Middle frontal gyrus (tissue), 1 donor: ENCODE results near the gene ANKRD33.

Experiments used
- DNase-seq: peaks from one replicate; pipeline ENCODE4 v3.0.0-alpha.2; 2015; ENCODE audit warnings: low spot score; ENCODE audit errors: extremely low spot score

Gene ANKRD33, protein sequence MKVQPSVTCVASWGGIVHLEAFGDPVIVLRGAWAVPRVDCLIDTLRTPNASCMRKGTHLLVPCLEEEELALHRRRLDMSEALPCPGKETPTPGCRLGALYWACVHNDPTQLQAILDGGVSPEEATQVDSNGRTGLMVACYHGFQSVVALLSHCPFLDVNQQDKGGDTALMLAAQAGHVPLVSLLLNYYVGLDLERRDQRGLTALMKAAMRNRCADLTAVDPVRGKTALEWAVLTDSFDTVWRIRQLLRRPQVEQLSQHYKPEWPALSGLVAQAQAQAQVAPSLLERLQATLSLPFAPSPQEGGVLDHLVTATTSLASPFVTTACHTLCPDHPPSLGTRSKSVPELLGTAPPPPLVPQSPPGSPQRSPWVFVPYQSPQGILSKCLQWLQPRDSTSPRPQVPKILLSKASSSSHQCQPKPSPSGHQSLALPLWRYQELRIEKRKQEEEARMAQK

DNA sequence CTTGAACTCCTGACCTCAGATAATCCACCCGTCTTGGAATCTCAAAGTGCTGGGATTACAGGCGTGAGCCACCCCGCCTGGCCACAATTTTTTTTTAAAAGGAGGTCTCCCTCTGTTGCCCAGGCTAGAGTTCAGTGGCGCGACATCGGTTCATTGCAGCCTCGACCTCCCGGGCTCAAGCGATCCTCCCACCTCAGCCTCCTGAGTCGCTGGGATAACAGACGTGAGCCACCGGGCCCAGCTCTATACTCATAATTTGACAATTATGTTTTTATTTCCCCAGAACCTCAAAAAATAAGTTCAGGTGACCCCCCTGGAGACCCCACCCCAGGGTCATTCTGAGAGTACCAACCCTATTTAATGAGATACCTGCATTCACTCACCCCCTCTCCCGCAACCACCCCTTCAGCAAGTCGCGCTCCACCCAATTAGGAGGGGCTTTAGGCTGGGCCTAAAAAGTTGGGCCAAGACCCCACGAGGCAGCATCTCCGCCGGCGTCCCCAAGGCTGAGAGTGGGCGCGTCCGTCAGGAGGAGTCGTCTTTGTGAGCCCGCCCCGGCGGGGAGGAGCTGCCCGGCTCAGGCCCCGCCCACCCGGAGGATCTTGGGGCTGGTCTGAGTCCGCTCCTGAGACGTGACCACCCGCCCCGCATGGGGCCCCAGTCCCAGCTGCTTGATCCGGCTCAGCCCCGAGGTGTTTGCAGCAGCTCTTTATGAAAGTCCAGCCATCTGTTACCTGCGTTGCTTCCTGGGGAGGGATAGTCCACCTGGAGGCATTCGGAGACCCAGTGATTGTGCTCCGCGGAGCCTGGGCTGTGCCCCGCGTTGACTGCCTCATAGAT is at the start of gene ANKRD33:
Gene ANKRD33 (plus strand): TSS at position 628 of the 840 bp plus-strand sequence. CDS start 84 bp downstream, at position 712.
- DNase-seq, result no peak

DNA sequence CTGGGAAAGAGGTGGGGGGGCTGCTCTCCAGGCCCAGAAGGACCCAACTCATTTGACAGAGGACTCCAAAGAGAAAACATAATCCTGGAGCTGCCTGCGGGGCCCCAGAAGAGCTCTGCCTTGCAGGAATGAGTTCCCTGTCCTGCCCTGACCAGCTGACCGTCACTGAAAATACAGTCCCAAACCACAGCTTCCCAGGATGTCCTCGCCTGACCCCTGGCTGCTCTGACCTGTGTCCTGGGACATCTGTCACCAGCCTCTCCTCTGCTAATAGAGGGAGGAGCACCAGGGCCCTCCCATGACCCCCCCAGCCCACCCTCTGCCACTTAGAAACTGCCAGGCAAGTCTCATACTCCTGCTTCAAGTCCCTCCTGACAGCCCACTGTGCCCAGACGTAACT is 49.1 kb upstream of the ANKRD33 start:
- no peak for DNase-seq

DNA sequence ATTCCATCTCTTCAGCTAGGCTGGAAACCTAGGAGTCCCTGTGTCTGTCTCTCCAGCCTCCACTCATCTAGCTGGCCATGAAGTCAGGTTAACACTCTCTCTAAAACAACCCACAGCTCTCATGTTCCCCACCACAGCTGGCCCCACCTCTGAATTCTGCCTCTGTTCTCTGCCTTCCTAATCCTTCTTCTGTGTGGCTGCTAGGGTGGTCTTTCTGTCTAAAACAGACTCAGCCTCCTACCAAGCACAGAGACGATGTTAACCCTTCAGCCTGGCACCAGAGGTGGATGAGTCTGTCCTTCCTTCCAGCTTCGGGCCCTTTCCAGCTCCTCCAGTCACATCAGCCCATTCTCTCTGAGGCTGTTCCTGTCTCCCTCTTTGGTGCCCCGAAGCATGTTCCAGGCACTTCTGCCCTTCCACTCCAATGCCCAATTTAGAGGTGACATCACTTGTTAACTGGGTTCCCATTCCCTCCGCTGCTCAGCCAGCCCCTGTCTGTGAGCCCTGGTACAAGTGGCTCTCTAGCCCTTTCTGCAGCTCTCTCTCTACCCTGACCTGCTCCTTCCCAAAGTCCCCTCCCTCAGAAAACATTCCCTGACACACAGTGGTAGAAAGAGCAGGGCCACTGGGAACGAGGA is 48.5 kb upstream of the ANKRD33 start:
- no peak for DNase-seq

DNA sequence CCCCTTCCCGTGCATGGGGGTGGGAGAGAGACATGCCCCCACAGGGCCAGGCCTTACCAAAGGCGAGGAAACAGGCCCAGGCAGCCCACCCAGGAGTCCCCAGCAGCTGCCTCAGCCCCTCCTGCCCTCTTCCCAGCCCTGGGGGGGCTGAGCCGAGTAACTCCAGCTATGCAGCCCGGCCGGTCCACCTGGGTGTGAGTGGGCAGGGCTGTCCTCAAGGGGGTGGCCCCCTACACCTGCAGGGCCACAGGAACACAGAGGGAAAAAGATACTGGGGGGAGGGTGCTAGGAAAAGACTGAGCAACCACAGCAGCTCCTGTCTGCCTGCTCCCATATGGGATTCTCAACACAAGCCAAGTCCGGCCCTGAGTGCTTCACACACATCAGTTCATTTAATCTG is 46.9 kb upstream of the ANKRD33 start:
- no peak for DNase-seq

DNA sequence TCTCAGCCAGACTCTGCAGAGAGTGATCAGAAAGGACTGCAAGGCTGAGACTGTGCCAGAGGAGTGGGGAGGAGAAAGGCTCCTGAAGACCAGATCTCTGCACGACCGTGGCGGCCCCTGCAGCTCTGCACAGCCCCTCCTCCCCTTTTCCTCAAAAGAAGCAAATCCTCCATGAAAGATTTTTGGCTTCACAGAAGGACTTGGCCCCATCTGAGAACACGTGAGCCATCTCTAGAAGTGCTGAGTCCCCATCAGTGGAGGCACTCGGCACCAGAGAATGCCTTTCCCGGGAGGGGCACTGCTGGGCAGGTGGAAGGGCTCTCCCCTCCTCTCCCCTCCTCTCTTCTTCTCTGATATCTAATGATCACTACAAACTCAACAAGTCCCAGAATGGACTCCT is 46.2 kb upstream of the ANKRD33 start:
- no peak for DNase-seq

DNA sequence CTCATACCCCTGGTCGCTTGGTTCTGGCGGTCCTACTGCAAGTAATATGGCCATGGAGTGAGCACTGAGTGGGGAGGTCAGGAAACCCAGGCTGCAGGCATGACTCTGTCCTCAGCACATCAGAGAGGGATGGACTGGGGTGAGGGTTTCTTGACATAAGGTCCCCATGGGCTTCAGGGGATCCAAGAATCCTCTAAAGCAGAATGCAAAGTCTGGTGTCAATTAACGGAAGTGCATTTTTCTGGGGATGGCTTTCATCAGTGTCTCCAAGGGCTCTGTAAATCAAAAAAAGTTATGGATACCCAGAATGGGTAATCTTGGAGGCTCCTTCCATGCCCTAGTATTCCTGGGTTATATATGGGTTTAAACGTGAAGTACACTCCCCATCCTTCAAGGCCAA is 43.0 kb upstream of the ANKRD33 start:
- DNase-seq, result no peak

DNA sequence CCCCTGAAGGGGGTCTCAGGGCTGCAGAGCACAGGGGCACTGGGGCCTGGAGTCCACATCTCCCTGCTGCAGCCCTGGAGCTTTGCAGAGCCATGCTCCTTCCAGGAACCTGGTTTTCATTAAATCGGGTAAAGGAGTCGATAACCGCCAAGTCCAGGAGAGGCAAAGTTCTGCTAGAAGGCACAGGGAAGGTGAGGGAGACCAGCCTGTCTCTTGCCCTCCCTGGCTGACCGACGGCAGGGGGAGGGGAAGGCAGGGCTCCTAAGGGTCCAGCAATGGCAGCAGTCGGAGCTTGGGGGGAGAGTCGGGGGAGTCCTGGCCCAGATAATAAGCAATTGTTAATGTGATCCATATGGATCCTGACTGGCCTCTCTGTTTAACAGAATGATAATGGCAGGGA is 42.4 kb upstream of the ANKRD33 start:
- DNase-seq, result no peak

DNA sequence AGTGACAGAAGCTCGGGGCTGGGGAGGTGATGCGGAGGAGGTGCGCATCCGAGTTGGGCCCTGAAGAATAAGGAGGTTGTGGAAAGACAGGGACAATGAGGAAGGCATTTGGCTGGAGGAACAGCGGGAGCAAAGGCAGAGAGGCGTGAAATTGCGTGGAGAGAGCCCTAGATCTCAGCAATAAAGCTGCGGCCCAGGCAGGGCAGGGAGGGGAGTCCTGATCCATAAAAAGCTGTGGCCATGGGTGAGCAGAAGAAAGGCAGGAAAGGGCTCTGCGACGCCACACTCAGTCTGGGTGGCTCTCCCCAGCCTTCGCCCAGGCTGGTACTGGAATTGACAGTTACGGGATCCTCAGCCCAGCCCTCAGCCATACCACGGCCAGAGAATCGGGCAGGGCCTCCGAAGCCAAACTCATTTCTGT is 41.6 kb upstream of the ANKRD33 start:
- DNase-seq, result no peak

DNA sequence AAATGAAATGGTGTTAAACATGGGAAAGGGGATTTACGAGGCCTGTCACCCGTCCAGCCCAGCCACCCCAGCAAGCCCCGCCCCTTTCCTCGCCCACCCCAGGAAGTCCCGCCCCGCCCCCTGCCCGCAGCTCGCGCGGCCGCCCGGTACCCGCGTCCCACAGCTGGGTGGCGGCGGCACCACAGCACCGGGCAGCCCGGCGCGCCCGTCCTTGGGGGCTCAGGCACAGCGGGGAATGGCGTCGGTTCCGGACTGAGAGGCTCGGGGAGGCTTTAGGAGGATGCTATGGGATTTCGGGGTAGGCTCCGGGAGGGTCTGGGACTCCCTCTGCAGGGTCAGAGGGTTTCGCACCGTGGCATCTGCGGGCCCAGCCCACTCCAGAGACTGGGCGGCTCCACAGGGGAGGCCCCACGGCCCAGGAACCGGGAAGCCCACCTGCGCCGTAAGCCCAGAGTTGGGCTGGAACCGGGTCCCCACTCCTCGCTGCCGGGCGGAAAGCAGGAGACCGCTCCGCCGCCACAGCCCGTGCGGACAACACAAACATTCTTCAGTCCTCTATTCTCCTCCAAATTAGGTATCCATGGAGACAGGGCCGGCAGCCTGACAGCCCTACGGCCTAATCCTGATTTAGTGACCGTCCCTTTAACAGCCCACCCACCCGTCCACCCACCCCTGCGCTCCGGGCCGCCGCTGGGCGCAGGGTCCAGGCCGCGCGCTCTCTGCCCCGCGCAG is 40.8 kb upstream of the ANKRD33 start:
- no peak for DNase-seq

DNA sequence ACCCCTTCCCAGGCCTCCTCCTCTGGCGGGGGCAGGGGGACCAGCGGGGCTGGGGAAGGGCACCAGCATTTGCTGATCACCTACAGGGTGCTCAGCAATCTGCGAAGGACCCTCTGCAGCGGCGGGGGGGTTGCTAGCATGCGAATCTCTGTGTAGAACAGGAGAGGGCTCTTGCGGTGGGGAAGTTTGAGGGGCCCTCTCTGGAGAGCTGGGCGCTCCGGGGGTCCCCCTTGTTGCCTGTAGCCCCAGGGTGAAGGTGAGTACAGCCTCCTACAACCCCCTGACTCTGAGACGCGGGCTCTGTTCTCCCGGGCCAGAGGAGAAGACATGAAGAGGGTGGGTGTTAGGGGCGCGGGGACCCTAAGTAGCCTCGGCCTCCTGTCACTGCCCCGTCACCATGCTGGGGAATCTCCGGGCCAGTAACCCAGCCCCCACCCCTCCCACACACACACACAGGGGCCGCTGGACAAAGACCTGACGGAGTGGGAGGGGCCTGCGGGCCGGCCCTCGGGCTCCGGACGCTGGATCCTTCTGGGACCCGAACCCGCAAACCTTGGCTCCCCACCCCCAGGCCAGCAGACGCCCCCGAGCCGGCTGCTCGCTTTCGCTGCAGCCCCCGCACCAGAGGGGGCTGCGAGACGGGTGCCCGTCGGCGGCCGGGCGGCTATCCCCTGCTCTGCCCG is 40.1 kb upstream of the ANKRD33 start:
- DNase-seq, result no peak

DNA sequence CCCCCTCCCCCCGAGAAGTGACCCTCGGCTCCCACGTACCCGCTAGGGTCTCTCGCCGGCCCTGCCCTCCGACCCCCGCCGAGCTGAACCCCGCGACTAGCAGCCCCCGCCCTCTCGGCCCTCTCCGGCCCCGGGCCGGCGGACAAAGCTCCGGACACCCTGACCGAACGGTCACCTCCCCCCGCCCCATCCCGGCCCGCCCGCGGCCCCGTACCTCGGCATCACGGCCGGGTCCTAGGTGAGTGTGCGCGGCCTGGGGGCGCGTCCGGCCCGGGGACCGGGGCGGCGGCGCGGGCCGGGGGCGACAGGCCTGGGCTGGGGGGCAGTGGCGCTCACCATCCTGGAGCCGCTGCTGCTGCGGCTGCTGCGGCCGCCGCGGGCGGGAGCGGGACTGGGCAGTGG is 39.6 kb upstream of the ANKRD33 start, which contains the start of gene FIGNL2:
Gene FIGNL2 (minus strand): TSS at position 393 of the 402 bp plus-strand sequence. CDS start 26,305 bp downstream, outside the sequence.
- no peak for DNase-seq

DNA sequence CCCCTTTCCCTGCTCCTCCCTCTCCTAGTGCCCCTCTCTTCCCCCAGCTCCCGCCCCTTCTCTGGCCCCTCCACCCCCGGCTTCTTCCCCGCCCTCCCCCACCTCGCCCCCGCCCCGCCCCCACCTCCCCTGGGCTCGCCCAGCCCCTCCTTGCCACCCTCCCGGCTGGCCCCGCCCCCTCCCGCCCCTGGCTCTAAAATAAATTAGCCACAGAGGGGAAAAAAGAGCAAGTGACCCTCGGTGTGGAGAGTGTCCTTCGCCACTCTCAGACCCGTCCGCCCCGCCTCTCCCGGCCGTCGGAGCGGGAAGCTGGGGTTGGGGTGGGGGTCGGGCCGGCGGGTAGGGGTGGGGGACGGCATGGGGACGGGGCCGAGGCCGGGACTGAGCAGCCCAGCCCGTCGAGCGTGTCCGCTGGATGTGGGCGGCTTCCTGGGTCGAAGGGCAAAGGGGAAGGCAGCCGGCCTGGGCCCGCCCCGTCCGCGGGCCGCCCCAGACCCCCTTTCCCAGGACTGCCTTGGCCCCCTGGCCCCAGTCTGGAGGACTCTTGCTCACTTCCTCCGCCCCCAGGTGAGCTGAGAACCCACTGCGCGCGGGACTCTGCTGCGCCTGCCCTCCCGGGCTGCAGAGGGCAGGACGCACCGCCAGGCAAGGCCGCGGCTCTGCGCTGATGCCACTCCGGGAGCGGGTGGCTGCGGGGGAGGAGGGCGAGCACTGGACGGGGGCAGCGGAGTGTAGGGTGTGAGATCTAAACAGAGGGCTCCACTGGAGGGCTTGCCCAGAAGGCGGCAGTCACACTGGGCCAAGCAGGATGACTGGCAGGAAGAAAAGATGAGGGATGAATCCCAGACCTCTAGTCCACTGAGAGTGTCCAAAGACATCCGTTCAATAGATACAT is 38.8 kb upstream of the ANKRD33 start:
- no peak for DNase-seq

DNA sequence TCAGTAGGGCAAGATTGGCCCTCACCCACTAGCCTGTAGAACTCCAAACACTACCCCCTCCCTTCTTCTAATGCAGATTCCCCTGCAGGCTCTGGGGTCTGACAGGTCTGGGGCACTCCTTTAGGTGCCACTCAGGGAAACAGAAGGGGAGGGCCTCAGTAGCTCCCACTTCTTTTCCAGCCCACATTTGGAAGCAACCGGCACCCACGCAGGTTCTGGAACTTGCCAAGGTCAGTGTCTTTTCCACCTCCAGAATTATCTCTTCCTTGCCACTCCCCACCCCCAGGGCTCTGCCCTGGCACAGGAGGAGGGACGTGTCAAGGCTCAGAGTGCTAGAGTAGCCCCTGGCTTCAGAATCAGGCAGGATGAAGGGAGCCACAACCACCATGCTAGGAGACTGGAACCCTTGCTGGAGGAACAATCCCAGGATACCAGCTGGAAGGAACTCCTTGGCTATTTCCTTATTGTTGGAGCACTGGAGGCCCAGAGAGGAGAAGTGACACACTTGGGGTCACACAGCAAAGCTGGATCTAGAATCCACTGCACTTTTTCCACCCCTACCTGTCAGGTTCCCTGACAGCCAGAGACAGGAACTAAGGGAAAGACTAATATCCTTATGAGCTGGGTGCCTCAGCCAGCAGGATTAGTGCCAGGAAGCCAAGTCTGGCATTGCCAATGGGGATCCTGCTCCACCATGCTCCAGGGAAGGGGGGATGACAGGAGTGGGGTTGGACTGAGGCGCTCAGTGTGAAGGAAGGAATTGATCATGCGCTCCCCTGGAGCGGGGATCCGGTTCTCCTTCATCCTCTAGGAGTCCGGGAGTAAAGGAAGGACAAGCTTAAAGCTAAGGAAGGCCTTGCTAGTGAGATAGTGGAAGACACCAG is 37.6 kb upstream of the ANKRD33 start:
- DNase-seq, result no peak

DNA sequence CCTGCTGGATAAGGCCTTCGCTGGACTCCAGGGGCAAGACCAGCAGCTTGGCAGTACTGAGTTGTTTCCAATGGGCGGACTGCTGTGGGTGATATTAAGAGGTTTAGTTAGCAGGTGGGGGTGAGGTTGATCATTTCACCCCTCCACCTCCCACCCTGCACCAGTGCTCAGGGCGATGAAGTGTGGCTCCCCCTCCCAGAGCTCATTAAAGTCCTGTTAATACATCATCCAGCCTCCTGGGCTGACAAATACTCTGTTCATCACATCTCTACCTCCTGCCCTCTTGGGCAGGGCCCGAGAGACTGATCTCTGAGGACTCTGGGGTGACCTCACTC is 37.0 kb upstream of the ANKRD33 start:
- no peak for DNase-seq

DNA sequence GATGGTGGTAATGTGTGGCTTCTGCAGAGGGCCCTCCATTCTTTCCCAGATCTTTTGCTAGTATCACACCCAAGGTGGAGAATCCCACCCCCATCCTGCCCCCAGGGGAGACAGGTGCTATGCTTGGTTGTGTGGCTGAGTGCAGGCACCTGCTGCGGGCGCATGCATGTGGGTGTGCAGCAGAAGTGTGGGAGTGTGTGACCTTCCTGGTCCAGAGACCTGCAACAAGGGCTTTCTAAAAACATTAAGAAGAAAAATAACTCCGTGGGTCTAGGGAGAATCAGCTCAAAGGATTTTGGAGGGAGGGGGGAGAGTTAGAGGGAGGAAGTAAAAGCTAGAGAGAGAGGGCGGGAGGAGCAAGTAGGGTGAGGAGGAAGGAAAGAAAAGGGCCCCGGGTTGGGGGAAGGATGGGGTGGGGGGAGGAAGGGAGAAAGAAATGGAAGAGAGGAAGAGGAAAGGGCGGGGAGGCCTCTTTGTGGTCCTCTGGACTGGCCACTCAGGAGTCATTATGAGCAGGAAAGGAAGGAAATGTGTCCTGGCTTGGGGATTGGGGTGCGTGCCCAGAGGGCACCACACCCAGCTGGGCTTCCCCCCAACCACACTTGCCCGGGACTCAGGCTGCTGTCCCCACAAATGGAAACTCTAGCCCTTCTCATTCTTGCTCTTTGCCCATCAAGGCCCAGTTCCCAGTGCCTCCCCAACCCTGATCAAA is 36.3 kb upstream of the ANKRD33 start:
- no peak for DNase-seq

DNA sequence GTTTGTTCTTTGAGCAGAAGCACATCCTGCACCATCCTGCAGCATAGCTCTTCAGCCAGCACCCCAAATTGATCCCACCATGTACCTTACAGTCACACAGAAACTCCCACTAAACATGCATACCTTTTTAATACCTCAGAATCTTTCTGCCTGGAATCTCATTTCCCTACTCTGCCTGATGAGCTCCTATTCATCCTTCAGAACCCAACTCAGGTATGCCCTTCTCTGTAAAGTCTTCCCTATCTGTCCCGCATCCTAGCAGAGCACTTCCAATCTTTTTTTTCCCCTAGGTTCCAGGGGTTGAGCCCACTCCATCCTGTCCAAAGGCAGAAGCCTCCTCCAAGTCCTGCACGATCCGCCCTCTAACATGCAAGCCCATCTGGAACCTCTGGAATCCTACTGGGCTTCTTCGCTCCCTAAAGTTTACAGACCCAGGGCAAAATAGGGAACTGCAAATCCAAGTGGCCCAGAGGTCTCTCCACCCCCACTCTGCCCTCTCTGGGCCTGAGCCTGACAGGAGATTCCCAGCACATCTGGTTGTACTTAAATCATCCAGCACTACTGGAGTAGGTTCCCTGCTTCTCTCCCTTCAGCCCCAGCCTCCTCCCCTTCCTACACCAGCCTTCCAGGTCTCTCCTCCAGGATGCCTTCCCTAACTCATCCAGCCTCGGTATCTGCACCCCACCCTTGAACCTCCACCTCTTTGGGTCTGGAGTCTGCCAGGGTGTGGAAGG is 35.3 kb upstream of the ANKRD33 start:
- DNase-seq, result no peak
